Measurements from ENCODE around the gene SLC35B2. TPM values are rescaled to one million over a fixed set of nuclear protein-coding genes. Genes with fewer than 3 reads are reported as not detected.

Gene SLC35B2
- polyA plus RNA-seq, 3 donors: 17.4 to 54.0 (median 30.6) TPM

GRCh38 chr6:44247338-44248302, 9.7 kb downstream of the SLC35B2 start:
- Mint-ChIP-seq H3K36me3 (peaks cover 42 to 43% of the 10 kb centered on the region in 2 donors), H3K4me3 (peak overlapping the region; percentile 96 to 98), H3K27ac (peak overlapping the region; percentile 94 to 97 (median 96)), H3K27me3 (ENCODE audit: low read depth in 3 of 3) (peaks cover 0 to 7% (median 0%) of the 10 kb centered on the region in 3 donors), H3K4me1 (peaks cover 29% of the 10 kb centered on the region), H3K9me3 (peaks cover 0 to 2% (median 0%) of the 10 kb centered on the region in 7 donors)
- under 1% methylated on average over 33 of the region's 52 CpGs for WGBS (ENCODE audit: insufficient coverage)
- DNase-seq: peak; percentile 76 to 92 (median 83)
- peaks cover 33 to 41% of the 10 kb centered on the region in 2 donors for H3K36me3 ChIP-seq (replicated peaks in 1 of 2; ENCODE audit: control insufficient read depth in 1 of 2, insufficient read depth in 2 of 2, low read length in 2 of 2)
- H3K9me3 ChIP-seq (replicated peaks in 1 of 2; ENCODE audit: control insufficient read depth in 1 of 2, insufficient read depth in 1 of 2, low read length in 2 of 2): no peaks in the 10 kb centered on the region
- peaks cover 42% of the 10 kb centered on the region for H3K79me2 ChIP-seq (ENCODE audit: insufficient read depth, low read length)
- H3K4me3 ChIP-seq (replicated peaks in 1 of 3; ENCODE audit: low read depth in 2 of 3, low read length in 3 of 3): peak overlapping the region; percentile 69 to 100 (median 99)
- peaks cover 54% of the 10 kb centered on the region for H4K20me1 ChIP-seq (ENCODE audit: insufficient read depth, low read length)
- peaks cover 19 to 36% of the 10 kb centered on the region in 2 donors for H3K4me1 ChIP-seq (ENCODE audit: control insufficient read depth in 1 of 2, insufficient read depth in 2 of 2, low read length in 2 of 2)
- no peaks in the 10 kb centered on the region for H3K27me3 ChIP-seq (ENCODE audit: control insufficient read depth in 2 of 2, insufficient read depth in 2 of 2, low read length in 2 of 2)
- peak overlapping the region; percentile 95 for H3K4me2 ChIP-seq (replicated peaks; ENCODE audit: extremely low read depth, low read length, poor library complexity, severe bottlenecking)
- intact Hi-C loops (cut with micrococcal nuclease): loop anchor here in 1 of 2 donors (5.0 kb wide), 1 partner anchor 620 kb away; the partner anchor contains the start of gene GTPBP2
- H2AFZ ChIP-seq (ENCODE audit: insufficient read depth, low read depth, low read length, poor library complexity, severe bottlenecking): peak overlapping the region; percentile 52
- peak overlapping the region; percentile 87 for H3K9ac ChIP-seq (ENCODE audit: insufficient read depth, low read length, poor library complexity, severe bottlenecking)
- peak overlapping the region; percentile 90 to 93 for H3K27ac ChIP-seq (ENCODE audit: low read depth in 1 of 2, low read length in 2 of 2)
- no peak for TF ChIP-seq CTCF (IDR thresholded peaks at IDR 0.05)

GRCh38 chr6:44246663-44247337, 10.5 kb downstream of the SLC35B2 start, which contains the start of gene HSP90AB1:
TSS of gene HSP90AB1 (plus strand) at chr6:44247101. CDS start at chr6:44248630, 1,529 bp downstream.
- H3K4me1 ChIP-seq (ENCODE audit: control insufficient read depth in 1 of 2, insufficient read depth in 2 of 2, low read length in 2 of 2): peaks cover 19 to 36% of the 10 kb centered on the region in 2 donors
- intact Hi-C loops (cut with micrococcal nuclease): loop anchor here in 1 of 2 donors (5.0 kb wide), 1 partner anchor 619 kb away; the partner anchor contains the start of gene GTPBP2
- Mint-ChIP-seq H3K36me3 (peaks cover 34 to 35% of the 10 kb centered on the region in 2 donors), H3K4me3 (peak within 1 kb of the TSS; percentile 96 to 98), H3K27ac (peak within 1 kb of the TSS; percentile 94 to 97 (median 96)), H3K9me3 (peaks cover 0 to 2% (median 0%) of the 10 kb centered on the region in 7 donors), H3K4me1 (peaks cover 29% of the 10 kb centered on the region), H3K27me3 (ENCODE audit: low read depth in 3 of 3) (peaks cover 0 to 9% (median 0%) of the 10 kb centered on the region in 3 donors)
- peak within 1 kb of the TSS; percentile 90 to 93 for H3K27ac ChIP-seq (ENCODE audit: low read depth in 1 of 2, low read length in 2 of 2)
- H4K20me1 ChIP-seq (ENCODE audit: insufficient read depth, low read length): peaks cover 48% of the 10 kb centered on the region
- DNase-seq: peak; percentile 93 to 95 (median 93)
- no peaks in the 10 kb centered on the region for H3K27me3 ChIP-seq (ENCODE audit: control insufficient read depth in 2 of 2, insufficient read depth in 2 of 2, low read length in 2 of 2)
- WGBS (ENCODE audit: insufficient coverage): under 1% methylated on average over 26 of the region's 34 CpGs
- peak within 1 kb of the TSS; percentile 69 to 100 (median 99) for H3K4me3 ChIP-seq (replicated peaks in 1 of 3; ENCODE audit: low read depth in 2 of 3, low read length in 3 of 3)
- H3K36me3 ChIP-seq (replicated peaks in 1 of 2; ENCODE audit: control insufficient read depth in 1 of 2, insufficient read depth in 2 of 2, low read length in 2 of 2): peaks cover 26 to 33% of the 10 kb centered on the region in 2 donors
- peaks cover 42% of the 10 kb centered on the region for H3K79me2 ChIP-seq (ENCODE audit: insufficient read depth, low read length)
- no peak for TF ChIP-seq CTCF (IDR thresholded peaks at IDR 0.05)
- H2AFZ ChIP-seq (ENCODE audit: insufficient read depth, low read depth, low read length, poor library complexity, severe bottlenecking): peak within 1 kb of the TSS; percentile 94
- peak within 1 kb of the TSS; percentile 87 for H3K9ac ChIP-seq (ENCODE audit: insufficient read depth, low read length, poor library complexity, severe bottlenecking)
- no peaks in the 10 kb centered on the region for H3K9me3 ChIP-seq (replicated peaks in 1 of 2; ENCODE audit: control insufficient read depth in 1 of 2, insufficient read depth in 1 of 2, low read length in 2 of 2)
- peak within 1 kb of the TSS; percentile 95 for H3K4me2 ChIP-seq (replicated peaks; ENCODE audit: extremely low read depth, low read length, poor library complexity, severe bottlenecking)

Measured in CD14-positive monocyte (primary cell).